Hepatic stellate cell (primary cell): ENCODE results near the gene SLC39A1.
"Not testable (repeated sequence)": the region's sequence is repeated elsewhere in the genome, so short reads cannot be mapped to it uniquely, and the experiment has no call there.

Experiments
- DNase-seq: peaks from one replicate; pipeline ENCODE4 v3.0.0; 2011; ENCODE audit warnings: low spot score

SLC39A1 gene, protein sequence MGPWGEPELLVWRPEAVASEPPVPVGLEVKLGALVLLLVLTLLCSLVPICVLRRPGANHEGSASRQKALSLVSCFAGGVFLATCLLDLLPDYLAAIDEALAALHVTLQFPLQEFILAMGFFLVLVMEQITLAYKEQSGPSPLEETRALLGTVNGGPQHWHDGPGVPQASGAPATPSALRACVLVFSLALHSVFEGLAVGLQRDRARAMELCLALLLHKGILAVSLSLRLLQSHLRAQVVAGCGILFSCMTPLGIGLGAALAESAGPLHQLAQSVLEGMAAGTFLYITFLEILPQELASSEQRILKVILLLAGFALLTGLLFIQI

DNA sequence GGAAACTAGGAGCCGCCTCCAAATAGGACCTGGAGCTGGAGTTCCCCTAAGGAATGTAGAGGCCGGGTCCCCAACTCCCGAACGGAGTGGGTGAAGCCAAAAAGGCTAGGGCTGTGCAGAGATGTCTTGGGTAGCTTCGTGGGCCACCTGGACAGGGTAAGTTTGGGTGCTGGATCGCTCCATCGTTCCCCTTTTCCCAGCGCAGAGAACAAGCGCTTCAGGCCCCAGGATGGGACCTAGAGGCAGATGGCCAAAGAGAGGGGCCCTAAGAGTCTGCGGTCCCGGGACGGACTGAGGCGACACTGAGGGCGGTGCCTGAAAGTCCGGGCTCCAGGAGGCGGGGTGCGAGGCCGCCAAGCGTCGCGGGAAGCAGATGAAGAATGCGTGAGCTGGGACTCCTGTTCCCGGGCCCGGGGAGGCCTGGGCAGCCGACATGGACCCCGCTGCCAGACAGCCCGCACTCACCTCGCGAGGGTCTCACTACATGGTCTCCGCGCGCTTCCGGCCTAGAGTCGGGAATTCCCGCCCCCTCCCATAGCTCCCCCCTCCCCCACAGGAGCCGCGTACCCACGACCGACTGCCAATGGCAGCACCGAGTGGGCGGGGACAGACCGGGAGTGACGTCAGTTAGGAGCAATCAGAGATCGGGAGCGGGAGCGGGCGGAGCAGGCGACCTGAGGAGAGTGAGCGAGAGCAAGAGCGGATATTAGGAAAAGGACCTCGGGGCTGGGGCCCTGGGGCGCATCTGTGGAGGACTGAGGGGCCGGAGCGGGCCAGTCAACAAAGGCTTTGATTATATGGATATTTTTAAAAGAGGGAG lies at the start of gene SLC39A1:
TSS of gene SLC39A1 (minus strand) at position 508 of the 820 bp plus-strand sequence. CDS start 822 bp downstream, outside the sequence.
- DNase-seq, result peak; percentile 99

DNA sequence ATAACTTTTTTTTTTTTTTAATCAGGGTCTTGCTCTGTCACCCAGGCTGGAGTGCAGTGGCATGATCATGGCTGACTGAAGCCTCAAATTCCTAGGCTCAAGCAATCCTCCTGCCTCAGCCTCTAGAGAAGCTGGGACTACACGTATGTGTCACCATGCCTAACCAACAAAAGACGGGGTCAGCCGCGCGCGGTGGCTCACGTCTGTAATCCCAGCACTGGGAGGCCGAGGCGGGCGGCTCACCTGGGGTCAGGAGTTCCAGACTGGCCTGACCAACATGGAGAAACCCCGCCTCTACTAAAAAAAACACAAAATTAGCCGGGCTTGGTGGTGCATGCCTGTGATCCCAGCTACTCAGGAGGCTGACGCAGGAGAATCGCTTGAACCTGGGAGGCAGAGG lies 49.2 kb upstream of the SLC39A1 start:
- not testable (repeated sequence) for DNase-seq

DNA sequence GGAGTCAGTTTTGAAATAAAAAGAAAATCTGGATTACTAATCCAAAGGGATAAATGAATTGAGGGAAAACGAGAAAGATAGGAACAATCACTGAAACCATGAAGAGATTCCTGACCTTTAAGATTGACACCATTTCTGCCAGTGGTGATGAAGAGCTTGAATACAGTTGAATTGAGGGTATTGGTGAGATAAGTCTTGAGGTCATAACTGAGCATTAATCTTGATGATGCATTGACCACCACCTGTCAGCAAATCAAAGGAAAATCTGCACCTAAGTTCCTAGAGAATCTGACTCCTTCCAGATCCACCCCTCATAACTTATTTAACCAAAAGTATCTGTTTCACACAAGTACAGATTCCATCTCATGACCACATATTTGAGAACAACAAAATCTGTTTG lies 48.8 kb upstream of the SLC39A1 start:
- no peak for DNase-seq

DNA sequence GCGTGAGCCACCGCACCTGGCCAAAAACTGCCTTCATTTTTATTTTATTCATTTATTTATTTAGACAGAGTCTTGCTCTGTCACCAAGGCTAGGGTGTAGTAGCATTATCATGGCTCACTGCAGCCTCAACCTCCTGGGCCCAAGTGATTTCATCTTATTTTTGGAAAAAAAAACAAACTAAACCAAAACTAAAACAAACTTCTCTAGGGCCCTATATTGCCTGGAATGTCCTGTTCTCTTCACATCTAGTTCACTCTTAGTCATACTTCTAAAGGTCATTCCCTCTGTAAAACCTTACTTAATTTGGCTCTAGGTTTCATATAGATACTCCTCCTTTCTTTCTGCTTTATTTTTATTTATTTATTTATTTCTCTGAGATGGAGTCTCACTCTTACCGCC lies 42.8 kb upstream of the SLC39A1 start:
- peak; percentile 74 for DNase-seq

DNA sequence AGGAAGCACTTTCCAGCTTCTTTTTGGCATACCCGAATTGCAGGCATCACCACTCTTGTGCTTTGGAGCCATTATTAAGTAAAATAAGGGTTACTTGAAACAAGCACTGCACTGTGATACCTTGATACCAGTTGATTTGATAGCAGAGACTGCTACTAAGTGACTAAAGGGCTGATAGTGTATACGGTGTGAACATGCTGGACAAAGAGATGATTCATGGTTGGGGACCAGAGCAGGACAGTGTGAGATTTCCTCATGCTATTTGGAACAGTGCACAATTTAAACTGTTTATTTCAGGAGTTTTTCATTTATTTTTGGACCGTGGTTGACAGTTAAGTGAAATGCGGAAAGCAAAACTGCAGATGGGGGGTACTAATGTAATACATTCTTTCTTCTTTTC lies 37.1 kb upstream of the SLC39A1 start:
- DNase-seq, result no peak

DNA sequence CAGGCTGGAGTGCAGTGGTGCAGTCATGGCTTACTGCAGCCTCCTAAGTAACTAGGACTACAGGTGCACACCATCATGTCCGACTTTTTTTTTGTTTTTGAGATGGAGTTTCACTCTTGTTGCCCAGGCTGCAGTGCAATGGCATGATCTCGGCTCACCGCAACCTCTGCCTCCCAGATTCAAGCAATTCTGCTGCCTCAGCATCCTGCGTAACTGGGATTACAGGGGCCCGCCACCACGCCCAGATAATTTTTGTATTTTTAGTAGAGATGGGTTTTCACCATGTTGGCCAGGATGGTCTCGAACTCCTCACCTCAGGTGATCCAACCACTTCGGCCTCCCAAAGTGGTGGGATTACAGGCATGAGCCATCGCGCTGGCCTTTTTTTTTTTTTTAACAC lies 33.5 kb upstream of the SLC39A1 start:
- not testable (repeated sequence) for DNase-seq

DNA sequence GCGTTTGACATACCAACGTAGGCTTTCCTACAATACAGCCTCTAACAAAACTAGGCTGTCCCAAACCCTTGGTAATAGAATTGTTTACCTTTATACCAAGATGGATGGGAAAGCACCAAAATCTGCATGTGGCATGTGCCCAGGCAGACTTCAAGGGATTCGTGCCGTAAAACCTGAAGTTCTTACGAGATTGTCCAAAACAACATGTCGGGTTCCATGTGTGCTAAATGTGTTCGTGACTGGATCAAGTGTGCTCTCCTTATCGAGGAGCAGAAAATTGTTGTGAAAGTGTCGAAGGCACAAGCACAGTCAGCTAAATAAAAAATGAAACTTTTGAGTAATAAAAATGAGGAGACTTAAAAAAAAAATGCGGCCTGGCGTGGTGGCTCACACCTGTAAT lies 32.3 kb upstream of the SLC39A1 start:
- no peak for DNase-seq

DNA sequence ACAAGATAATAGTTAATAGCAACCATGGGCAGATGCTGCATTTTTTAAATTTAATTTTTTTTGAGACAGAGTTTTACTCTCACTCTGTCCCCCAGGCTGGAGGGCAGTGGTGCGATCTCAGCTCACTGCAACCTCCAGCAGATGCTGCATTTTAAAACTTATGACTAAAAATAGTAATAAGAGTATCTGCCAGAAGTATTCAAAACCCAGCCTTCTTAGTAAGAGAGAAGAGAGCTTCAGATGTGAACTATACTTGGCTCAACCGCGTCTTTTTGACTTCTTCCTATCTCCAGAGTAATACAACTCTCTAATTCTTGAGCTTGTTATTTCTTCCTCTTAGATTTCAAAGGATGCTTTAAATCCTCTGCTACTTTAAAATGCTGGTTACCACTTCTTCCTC lies 31.9 kb upstream of the SLC39A1 start:
- DNase-seq, result no peak

DNA sequence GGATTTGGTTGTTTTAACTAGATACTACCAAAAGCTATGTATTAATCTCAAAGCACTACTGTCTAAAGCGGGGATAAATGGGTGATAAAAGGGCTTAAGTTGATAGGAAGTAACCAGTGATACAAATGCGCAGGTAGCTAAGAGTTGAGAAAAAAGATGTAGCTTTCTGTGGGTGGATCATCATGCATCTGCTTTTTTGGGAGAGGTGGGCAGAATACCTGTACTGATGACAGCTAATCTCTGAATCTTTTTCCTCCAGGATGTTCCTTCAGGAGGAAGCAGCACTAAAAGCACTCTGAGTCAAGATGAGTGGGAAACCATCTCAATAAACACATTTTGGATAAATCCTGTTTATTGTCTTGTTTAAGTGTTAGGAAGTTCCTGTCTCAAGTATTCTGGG lies 28.5 kb upstream of the SLC39A1 start:
- no peak for DNase-seq

DNA sequence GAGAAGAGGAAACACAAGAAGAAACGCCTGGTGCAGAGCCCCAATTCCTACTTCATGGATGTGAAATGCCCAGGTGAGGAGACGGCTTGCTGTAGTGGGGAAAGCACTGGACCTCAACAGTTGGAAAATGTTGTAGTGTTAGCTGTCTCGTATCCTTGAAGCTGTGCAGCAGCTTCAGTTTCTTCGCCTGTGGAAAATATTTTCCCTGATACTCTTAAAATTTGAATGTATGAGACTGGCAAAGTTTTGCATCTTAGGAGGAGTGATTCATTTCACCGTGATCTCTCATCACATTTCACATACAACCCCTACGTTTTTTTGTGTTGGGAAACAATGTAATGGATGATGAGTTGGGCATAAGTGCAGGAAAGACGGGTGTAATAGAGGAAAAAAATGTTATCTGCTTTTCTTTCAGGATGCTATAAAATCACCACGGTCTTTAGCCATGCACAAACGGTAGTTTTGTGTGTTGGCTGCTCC lies 27.9 kb upstream of the SLC39A1 start:
- DNase-seq, result no peak

DNA sequence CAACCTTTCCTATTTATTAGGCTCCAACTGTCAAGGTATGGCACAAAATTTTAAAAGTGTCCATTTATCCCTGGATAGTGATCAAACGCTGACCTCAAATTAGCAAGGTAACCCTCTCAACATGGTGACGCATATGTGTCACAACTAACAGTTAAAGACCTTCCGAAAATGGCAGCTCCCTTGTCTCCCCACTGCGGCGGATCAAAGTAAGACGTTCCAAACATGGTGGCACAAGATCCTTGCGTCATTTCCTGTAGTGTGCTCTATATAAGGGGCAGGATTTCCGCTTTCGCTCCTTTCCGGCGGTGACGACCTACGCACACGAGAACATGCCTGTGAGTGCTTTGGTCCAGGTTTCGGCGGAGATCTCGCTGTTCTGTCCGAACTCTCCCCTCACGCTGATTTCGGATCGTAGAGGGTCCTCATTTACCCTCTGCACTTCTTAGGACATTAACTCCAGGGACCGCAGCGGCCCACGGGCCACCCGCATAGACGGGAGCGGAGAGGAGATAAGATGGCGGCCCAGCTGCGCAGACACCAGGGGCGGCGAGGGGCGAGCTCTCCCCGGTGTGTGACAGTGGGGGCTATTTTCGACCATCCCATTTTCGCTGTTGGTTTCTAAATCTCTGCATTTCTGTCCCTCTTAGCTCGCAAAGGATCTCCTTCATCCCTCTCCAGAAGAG lies 27.3 kb upstream of the SLC39A1 start, which contains the start of gene RPS27:
TSS of gene RPS27 (plus strand) at position 295 of the 683 bp plus-strand sequence. CDS start at position 330, 35 bp downstream.
- DNase-seq, result peak; percentile 96

DNA sequence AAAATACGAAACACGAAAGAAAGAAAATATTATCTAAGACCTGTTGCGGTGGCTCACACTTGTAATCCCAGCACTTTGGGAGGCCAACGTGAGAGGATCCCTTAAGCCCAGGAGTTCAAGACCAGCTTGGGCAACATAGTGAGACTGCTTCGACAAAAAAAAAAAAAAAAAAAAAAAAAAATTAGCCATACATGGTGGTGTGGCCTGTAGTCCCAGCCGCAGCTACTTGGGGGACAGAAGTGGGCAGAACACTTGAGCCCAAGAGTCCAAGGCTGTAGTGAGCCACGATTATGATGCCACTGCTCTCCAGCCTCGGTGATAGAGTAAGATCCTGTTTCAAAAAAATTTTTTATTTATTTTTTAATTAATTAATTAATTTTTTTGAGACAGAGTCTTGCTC lies 24.3 kb upstream of the SLC39A1 start:
- DNase-seq, result no peak

DNA sequence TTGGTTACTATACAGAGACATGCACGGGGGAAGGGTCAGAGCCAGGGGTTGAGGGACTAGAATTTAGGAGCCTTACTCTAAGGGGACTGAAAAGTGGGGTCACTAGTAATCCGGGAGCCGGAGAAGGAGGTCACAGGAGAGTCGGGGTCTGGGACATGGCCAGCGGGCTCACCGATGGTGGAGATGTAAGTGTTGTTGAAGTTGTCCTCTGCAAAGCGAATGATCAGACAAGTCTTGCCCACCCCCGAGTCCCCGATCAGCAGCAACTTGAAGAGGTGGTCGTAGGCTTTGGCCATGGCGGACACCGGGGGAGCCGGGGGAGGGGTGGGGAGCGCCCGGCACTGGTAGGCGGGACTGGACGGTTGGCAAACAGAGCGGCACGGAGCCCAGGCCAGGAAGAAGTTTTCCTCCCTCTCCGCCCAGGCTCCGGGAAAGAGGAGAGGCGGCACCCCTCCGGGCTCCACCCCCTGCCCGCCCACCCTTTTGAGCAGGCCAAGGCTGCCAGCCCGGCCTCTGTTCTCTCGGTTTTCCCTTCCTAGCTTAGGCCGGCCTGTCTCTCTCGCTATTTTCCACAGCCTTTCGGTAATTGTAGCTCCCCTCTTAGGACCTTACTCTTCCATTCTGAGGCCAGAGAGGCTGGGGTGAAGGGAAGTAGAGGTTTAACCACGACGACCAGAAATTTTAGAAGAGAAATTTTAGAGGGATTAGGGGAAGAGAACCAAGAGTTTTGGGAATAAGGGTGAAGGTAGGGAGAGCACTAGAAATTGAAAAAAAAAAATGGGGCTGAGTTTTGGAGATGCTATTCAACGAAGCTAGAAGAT lies 22.8 kb upstream of the SLC39A1 start, which contains the start of gene RAB13:
TSS of gene RAB13 (minus strand) at position 399 of the 821 bp plus-strand sequence. CDS start at position 296, 103 bp downstream.
- peak; percentile 91 for DNase-seq

DNA sequence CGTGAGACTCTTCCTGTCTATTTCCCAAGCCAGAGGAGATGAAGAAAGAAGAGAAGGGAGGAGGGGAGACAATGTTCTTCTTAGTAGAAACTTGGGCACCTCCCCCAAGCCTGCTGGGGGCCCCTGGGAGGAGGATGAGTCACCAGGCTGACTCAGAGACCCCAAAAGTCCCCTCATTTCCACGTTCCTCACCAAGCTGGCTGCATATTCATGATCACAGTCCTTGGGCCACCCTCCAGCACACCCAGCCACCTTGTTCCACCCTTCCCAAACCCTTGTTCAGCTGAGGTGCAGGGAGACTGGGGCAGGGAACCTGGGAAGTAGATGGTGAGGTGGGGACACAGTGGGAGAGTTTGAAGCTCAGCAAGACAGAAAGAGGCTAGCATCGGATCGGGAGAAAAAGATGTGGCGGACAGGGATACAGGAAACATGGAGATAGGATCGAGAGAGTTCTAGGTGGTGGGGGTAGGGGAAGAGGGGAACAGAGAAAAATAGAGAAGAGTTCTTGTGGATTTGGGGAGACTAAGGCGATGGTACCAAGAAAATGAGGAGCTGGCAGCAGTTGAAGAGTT lies 22.1 kb upstream of the SLC39A1 start:
- peak; percentile 53 for DNase-seq

DNA sequence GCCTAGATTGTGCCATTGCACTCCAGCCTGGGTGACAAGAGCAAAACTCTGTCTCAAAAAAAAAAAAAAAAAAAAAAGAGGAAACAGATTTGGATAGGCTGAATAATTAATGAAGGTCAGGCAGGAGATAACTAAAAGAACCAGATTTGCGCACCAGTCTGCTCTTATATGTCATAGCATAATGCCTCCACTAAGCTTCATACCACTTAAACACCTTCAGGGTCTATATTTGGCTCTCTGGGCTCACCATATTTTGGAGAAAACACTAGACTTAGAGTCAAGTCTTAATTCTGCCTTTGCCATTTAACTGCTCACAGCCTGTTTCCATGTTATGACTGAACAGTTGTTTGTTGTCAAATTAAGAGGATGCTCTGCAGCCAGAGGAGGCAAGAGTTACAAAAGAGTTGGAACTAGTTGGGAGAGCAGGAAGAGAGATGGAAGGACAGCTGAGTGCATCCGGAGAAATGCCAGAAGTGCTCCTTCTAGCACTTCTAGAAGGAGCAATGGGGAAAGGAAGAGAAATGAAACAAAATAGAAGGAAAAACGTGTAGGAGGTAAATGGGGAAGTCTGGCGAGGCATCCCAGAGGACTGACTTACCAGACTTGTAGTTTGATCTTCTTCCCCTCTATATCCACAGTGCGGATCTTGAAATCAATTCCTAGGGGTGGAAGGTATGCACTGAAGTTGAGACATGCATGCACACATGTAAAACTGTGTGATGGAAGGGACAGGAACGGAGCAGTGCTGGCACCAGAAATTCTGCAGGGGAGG lies 21.0 kb upstream of the SLC39A1 start:
- no peak for DNase-seq

DNA sequence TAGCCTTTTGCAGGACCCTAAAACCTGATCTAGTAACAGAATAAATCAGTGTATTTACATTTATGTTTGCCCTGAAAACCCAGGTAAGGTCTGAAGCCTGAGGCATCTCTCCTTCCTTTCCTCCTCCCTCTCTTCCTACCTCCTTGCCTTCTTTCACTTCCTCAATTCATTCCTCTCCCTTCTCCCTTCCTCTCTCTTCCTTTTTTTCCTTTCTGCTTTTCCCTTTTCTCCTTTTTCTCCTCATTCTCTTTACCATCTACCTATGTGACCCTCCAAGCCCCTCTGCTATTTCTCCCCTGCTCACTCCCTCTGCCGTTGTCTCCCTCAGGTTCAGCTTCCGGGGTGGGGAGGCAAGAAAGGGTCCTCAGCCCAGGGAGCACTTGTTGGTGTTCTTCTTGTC lies 18.4 kb upstream of the SLC39A1 start:
- DNase-seq, result not testable (repeated sequence)

DNA sequence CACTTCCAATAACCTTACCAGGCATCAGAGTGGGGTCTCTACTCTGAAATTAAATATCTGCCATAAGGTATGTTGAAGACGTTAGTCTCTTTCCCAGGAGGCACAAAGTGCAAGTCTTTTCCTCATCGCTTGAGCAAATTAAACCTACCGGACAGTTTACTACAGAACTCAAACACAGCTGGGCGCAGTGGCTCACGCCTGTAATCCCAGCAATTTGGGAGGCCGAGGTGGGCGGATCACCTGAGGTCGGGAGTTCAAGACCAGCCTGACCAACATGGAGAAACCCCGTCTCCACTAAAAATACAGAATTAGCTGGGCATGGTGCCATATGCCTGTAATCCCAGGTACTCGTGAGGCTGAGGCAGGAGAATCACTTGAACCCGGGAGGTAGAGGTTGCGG lies 15.8 kb upstream of the SLC39A1 start:
- DNase-seq, result not testable (repeated sequence)

DNA sequence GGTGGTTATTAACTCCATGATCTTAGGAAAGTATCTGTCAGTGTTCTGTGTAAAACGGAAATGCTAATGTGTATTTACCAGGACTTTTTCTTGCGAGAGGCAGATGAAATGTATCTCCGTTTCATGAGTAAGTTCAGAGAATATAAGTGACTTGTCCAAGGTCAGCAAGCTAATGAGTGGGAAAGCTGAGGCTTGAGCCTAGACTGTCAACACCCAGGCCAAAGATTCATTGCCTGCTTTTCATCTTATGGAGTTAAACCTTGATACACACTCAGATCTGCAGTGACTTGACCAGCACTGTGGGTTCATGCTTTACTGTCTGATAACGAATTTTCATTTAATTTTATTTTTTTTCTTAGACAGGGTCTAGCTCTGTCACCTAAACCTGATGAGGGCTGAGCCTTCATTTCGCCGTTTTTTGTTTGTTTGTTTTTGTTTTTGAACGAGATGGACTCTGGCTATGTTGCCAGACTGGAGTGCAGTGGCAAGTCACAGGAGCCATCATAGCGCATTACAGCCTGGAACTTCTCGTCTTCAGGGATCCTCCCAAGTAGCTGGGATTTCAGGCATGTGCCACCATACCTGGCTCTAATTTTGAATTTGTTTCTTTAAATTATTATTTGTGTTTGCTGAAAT lies 15.1 kb upstream of the SLC39A1 start:
- no peak for DNase-seq
